ENCODE results near the gene NDUFB4.

- TF ChIP-seq CSDC2 (CRISPR knock-in tag; IDR thresholded peaks at IDR 0.05) (no peak), POU6F1 (CRISPR knock-in tag; IDR thresholded peaks at IDR 0.05; ENCODE audit: borderline replicate concordance, low read depth) (no peak), RARB (CRISPR knock-in tag; IDR thresholded peaks at IDR 0.05) (no peak), PPARA (CRISPR knock-in tag; IDR thresholded peaks at IDR 0.05; ENCODE audit: borderline replicate concordance) (no peak), ZFP30 (CRISPR knock-in tag; IDR thresholded peaks at IDR 0.05) (no peak), BACH2 (CRISPR knock-in tag; IDR thresholded peaks at IDR 0.05; ENCODE audit: borderline replicate concordance) (no peak), OSR1 (CRISPR knock-in tag; IDR thresholded peaks at IDR 0.05) (no peak), TOX (CRISPR knock-in tag; IDR thresholded peaks at IDR 0.05; ENCODE audit: borderline replicate concordance) (no peak)
These were observed 27.6 kb downstream of the NDUFB4 start for GRCh38 chr3:120623727-120624093.

All from SK-N-SH treated with all-trans-retinoic acid at 6 μM for 48 hours (cell line).